ACC112 (cell line): ENCODE measurements around the gene PRL.

Experiments used
- H2AFZ ChIP-seq: fragments of 200-600 bp; sonication (generic); one replicate; pipeline ENCODE4 v1.6.0; 2017; ENCODE audit warnings: antibody characterized with exemption, low read length; ENCODE audit not compliant: unreplicated experiment
- H3K27ac ChIP-seq: fragments of 200-600 bp; sonication (generic); 2 replicates; pipeline ENCODE4 v1.5.1; 2014; ENCODE audit warnings: low read depth, mild to moderate bottlenecking, antibody characterized with exemption, low read length, moderate library complexity
- H3K27me3 ChIP-seq: fragments of 200-600 bp; sonication (generic); 2 replicates; pipeline ENCODE4 v1.6.1; 2014; ENCODE audit warnings: mild to moderate bottlenecking, antibody characterized with exemption, low read length, moderate library complexity, mixed read lengths; ENCODE audit not compliant: insufficient read depth
- H3K36me3 ChIP-seq: fragments of 200-600 bp; sonication (generic); 2 replicates; pipeline ENCODE4 v1.6.1; 2016; ENCODE audit warnings: mild to moderate bottlenecking, antibody characterized with exemption, low read length, moderate library complexity, mixed read lengths; ENCODE audit not compliant: insufficient read depth
- H3K4me1 ChIP-seq: fragments of 200-600 bp; sonication (generic); one replicate; pipeline ENCODE4 v1.6.1; 2016; ENCODE audit warnings: low read length, mixed read lengths; ENCODE audit not compliant: insufficient read depth, unreplicated experiment, control insufficient read depth
- H3K4me3 ChIP-seq: fragments of 200-600 bp; sonication (generic); 2 replicates; pipeline ENCODE4 v1.5.1; 2014; ENCODE audit warnings: mild to moderate bottlenecking, low read depth, low read length
- H3K79me2 ChIP-seq: fragments of 200-600 bp; sonication (generic); one replicate; pipeline ENCODE4 v1.6.0; 2016; ENCODE audit warnings: low read length; ENCODE audit not compliant: control insufficient read depth, unreplicated experiment, insufficient read depth

Gene PRL

DNA sequence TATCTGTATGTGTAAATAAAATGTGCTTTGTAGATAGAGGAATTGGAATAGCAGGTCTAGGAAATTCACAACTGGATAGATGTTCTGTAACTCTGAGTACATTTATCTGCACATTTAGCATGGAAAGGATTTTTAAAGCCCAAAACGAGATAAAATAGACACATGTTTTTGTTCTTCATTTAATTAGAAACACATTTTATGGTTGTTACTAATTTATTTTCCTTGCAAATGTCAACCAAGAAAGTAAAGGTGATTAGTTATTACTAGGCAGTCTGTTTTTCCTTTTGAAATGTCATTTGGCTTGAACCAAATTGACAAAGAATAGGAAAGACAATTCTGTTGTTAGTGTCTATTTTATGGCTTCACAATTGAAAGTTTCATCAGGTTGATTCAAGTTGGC is 769 bp downstream of the PRL start:
- H3K4me1 ChIP-seq = no peaks in the 10 kb centered on the region
- no peak overlapping the region for H2AFZ ChIP-seq
- no peak overlapping the region for H3K27ac ChIP-seq
- H3K4me3 ChIP-seq = no peak overlapping the region
- no peaks in the 10 kb centered on the region for H3K36me3 ChIP-seq
- no peaks in the 10 kb centered on the region for H3K27me3 ChIP-seq
- H3K79me2 ChIP-seq = no peaks in the 10 kb centered on the region

- Histone ChIP-seq H3K36me3 (no peaks in the 10 kb centered on the region), H2AFZ (no peak overlapping the region), H3K27ac (no peak overlapping the region), H3K79me2 (no peaks in the 10 kb centered on the region), H3K4me1 (no peaks in the 10 kb centered on the region), H3K4me3 (no peak overlapping the region), H3K27me3 (no peaks in the 10 kb centered on the region)
Measured at GRCh38 chr6:22295145-22295544, 1.7 kb downstream of the PRL start.

DNA sequence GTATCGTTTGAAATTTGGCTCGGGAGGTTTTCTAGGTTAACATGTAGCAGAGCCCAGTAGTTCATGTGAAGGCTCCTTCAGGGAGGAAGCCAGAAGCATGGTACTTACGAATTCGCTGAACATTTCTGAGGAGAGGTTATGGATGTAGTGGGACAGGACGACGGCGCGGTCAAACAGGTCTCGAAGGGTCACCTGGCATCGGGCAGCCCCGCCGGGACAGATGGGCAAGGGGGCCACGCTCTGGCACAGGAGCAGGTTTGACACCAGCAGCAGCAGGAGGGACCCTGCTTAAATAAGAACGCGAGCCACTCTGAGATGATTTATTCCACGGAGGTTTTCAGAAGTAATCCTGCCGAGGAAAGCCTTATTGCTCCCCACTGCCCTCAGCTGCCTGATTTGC is 2.5 kb downstream of the PRL start:
- H3K36me3 ChIP-seq = no peaks in the 10 kb centered on the region
- H3K27me3 ChIP-seq = no peaks in the 10 kb centered on the region
- H3K27ac ChIP-seq = no peak overlapping the region
- H3K4me3 ChIP-seq = no peak overlapping the region
- no peak overlapping the region for H2AFZ ChIP-seq
- no peaks in the 10 kb centered on the region for H3K79me2 ChIP-seq
- no peaks in the 10 kb centered on the region for H3K4me1 ChIP-seq

GRCh38 chr6:22290045-22290444 is 6.8 kb downstream of the PRL start:
- no peak overlapping the region for H3K27ac ChIP-seq
- no peak overlapping the region for H3K4me3 ChIP-seq
- H2AFZ ChIP-seq = no peak overlapping the region
- no peaks in the 10 kb centered on the region for H3K79me2 ChIP-seq
- H3K4me1 ChIP-seq = no peaks in the 10 kb centered on the region
- H3K36me3 ChIP-seq = no peaks in the 10 kb centered on the region
- 0 out of 2 replicates have a peak, but pooled peaks cover 3% of the 10 kb centered on the region for H3K27me3 ChIP-seq

- 0 out of 2 replicates have a peak, but pooled peaks cover 3% of the 10 kb centered on the region for H3K27me3 ChIP-seq
- no peak overlapping the region for H2AFZ ChIP-seq
- no peak overlapping the region for H3K4me3 ChIP-seq
- no peaks in the 10 kb centered on the region for H3K36me3 ChIP-seq
- H3K79me2 ChIP-seq = no peaks in the 10 kb centered on the region
- H3K4me1 ChIP-seq = no peaks in the 10 kb centered on the region
- no peak overlapping the region for H3K27ac ChIP-seq
Measured at GRCh38 chr6:22288721-22289120, 8.1 kb downstream of the PRL start.

GRCh38 chr6:22284666-22285065 is 12.2 kb downstream of the PRL start:
- H3K4me1 ChIP-seq = no peaks in the 10 kb centered on the region
- H3K27ac ChIP-seq = no peak overlapping the region
- no peak overlapping the region for H3K4me3 ChIP-seq
- no peaks in the 10 kb centered on the region for H3K79me2 ChIP-seq
- H3K36me3 ChIP-seq = no peaks in the 10 kb centered on the region
- no peak overlapping the region for H2AFZ ChIP-seq
- 0 out of 2 replicates have a peak, but pooled peaks cover 3% of the 10 kb centered on the region for H3K27me3 ChIP-seq

DNA sequence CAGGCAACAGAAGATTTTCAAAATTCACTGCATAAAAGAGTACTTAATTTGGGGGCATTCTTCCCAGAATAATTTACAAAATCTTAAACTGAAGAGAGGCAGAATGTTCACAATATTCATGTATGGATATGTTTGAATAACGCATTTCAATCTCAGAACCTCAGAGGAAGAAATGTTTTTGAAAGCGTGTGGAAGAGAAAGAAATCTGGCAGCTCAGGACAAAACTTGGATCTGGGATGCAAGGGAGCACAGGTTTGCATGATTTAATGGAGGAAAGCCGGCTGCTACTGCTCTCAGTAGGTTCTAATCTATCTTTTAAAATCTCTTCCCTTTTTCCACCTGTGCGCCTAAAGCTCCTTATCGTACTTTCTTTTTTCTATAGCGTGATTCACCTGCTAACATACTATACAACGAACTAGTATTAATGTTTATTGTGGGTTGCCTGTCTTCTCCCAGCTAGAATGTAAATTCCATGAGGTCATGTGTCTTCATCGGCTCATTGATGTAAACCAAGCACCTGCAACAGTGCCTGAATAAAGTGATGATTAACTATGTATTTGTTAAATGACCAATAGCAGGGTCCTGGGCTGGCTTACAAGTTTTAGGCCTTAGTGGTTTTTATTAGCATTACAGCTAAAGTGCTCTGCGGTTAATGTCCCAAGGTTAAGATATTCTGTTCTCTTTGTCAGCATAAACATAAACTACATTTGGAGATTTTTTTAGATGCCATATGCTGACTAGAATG is 15.3 kb downstream of the PRL start:
- Histone ChIP-seq H3K79me2 (no peaks in the 10 kb centered on the region), H3K36me3 (no peaks in the 10 kb centered on the region), H3K4me3 (no peak overlapping the region), H3K27ac (no peak overlapping the region), H2AFZ (no peak overlapping the region), H3K4me1 (no peaks in the 10 kb centered on the region), H3K27me3 (0 out of 2 replicates have a peak, but pooled peaks cover 1% of the 10 kb centered on the region)

DNA sequence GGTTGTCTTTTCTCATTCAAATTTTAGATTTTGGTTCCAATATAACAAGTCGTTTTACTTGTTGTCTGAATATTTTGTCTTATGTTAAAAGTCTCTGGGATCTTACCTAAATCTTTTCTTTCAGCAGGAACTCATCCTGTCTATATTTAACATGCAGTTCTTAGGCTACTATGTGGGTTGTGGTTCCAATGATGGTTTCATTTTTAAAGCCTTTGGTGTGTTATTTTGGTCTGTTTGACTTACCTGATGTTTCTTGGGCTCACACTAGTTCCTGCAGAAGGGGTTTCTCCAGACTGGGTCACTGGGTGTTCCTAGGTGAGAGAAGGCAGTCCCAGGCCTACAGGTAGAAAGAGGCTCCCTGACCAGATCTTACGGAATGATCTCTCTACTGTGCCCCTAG is 17.4 kb downstream of the PRL start:
- Histone ChIP-seq H3K27ac (no peak overlapping the region), H3K4me3 (no peak overlapping the region), H3K36me3 (no peaks in the 10 kb centered on the region), H3K4me1 (no peaks in the 10 kb centered on the region), H2AFZ (no peak overlapping the region), H3K79me2 (no peaks in the 10 kb centered on the region), H3K27me3 (no peaks in the 10 kb centered on the region)

- H3K27me3 ChIP-seq = no peaks in the 10 kb centered on the region
- H3K27ac ChIP-seq = no peak overlapping the region
- H2AFZ ChIP-seq = no peak overlapping the region
- H3K4me3 ChIP-seq = no peak overlapping the region
- H3K4me1 ChIP-seq = no peaks in the 10 kb centered on the region
- no peaks in the 10 kb centered on the region for H3K79me2 ChIP-seq
- no peaks in the 10 kb centered on the region for H3K36me3 ChIP-seq
Measured at GRCh38 chr6:22271081-22271480, 25.8 kb downstream of the PRL start.

- Histone ChIP-seq H3K27me3 (no peaks in the 10 kb centered on the region), H2AFZ (no peak overlapping the region), H3K36me3 (no peaks in the 10 kb centered on the region), H3K4me1 (no peaks in the 10 kb centered on the region), H3K27ac (no peak overlapping the region), H3K79me2 (no peaks in the 10 kb centered on the region), H3K4me3 (no peak overlapping the region)
Measured at GRCh38 chr6:22263748-22264147, 33.1 kb downstream of the PRL start.

- Histone ChIP-seq H3K27ac (no peak overlapping the region), H2AFZ (no peak overlapping the region), H3K4me3 (no peak overlapping the region), H3K36me3 (no peaks in the 10 kb centered on the region), H3K27me3 (no peaks in the 10 kb centered on the region), H3K79me2 (no peaks in the 10 kb centered on the region), H3K4me1 (peaks cover 20% of the 10 kb centered on the region)
Measured at GRCh38 chr6:22254886-22255285, 42.0 kb downstream of the PRL start.
